ENCODE data around the gene DCST1. TPM values are rescaled to one million over a fixed set of nuclear protein-coding genes. Genes with fewer than 3 reads are reported as not detected.
A peak's percentile ranks its signal among the peaks of the same experiment; 100 is the strongest.

The DCST1 gene
- total RNA-seq, 1 donor from 2014 or later: not detected

DNA sequence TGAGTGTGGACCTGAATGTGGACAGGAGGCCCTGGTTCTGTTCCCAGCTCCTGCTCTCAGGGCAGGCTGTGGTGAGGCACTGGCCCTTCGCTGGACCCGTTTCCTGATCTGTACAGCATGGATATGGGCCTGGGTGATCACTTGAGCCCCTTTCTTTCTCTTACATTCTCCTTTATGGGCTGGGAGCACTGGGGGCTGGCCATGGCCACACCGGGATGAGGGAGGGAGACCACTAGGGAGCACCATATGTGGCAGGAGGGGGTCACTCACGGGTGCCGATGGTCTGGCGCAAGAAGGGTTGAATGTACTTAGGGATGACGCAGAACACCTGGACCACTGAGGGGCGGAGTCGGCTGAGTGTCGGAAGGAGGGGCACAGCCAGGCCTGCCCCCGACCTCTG, 2.7 kb upstream of the DCST1 start:
- Mint-ChIP-seq H3K4me3 (no peak overlapping the region), H3K4me1 (ENCODE audit: unreplicated experiment) (no peaks in the 10 kb centered on the region), H3K27ac (no peak overlapping the region), H3K36me3 (no peaks in the 10 kb centered on the region), H3K9me3 (no peaks in the 10 kb centered on the region), H3K27me3 (peaks cover 4% of the 10 kb centered on the region)
- DNase-seq (ENCODE audit: extremely low spot score, unreplicated experiment): no peak
- TF ChIP-seq, protein P1, sequence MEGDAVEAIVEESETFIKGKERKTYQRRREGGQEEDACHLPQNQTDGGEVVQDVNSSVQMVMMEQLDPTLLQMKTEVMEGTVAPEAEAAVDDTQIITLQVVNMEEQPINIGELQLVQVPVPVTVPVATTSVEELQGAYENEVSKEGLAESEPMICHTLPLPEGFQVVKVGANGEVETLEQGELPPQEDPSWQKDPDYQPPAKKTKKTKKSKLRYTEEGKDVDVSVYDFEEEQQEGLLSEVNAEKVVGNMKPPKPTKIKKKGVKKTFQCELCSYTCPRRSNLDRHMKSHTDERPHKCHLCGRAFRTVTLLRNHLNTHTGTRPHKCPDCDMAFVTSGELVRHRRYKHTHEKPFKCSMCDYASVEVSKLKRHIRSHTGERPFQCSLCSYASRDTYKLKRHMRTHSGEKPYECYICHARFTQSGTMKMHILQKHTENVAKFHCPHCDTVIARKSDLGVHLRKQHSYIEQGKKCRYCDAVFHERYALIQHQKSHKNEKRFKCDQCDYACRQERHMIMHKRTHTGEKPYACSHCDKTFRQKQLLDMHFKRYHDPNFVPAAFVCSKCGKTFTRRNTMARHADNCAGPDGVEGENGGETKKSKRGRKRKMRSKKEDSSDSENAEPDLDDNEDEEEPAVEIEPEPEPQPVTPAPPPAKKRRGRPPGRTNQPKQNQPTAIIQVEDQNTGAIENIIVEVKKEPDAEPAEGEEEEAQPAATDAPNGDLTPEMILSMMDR (conservative IDR thresholded peaks at IDR 0.05): no peak

DNA sequence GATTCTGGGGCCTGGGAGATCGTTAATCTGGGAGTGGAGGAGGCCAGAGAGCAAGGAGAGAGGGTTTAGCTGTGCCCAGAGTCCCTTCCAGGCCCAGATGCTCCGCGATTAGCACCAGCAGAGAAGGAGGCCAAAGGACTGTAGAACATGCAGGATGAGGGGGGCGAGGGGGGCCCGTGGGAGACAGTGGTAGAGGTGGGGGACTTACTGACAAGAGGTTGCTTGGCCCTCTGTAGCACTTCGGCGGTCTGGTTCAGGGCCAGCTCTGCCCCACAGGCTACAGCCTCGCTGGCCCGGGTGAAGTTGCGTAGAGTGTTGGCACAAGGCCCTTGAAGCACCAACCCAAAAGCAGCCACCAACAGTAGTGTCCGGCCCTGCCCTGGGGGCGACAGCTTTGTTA, 738 bp upstream of the DCST1 start:
- H3K4me3 Mint-ChIP-seq: no peak overlapping the region
- peaks cover 4% of the 10 kb centered on the region for H3K27me3 Mint-ChIP-seq
- H3K9me3 Mint-ChIP-seq: no peaks in the 10 kb centered on the region
- peak overlapping the region; percentile 36 for H3K27ac Mint-ChIP-seq
- DNase-seq (ENCODE audit: extremely low spot score, unreplicated experiment): no peak
- TF ChIP-seq, protein P1 (conservative IDR thresholded peaks at IDR 0.05): no peak
- H3K36me3 Mint-ChIP-seq: no peaks in the 10 kb centered on the region
- no peaks in the 10 kb centered on the region for H3K4me1 Mint-ChIP-seq (ENCODE audit: unreplicated experiment)

DNA sequence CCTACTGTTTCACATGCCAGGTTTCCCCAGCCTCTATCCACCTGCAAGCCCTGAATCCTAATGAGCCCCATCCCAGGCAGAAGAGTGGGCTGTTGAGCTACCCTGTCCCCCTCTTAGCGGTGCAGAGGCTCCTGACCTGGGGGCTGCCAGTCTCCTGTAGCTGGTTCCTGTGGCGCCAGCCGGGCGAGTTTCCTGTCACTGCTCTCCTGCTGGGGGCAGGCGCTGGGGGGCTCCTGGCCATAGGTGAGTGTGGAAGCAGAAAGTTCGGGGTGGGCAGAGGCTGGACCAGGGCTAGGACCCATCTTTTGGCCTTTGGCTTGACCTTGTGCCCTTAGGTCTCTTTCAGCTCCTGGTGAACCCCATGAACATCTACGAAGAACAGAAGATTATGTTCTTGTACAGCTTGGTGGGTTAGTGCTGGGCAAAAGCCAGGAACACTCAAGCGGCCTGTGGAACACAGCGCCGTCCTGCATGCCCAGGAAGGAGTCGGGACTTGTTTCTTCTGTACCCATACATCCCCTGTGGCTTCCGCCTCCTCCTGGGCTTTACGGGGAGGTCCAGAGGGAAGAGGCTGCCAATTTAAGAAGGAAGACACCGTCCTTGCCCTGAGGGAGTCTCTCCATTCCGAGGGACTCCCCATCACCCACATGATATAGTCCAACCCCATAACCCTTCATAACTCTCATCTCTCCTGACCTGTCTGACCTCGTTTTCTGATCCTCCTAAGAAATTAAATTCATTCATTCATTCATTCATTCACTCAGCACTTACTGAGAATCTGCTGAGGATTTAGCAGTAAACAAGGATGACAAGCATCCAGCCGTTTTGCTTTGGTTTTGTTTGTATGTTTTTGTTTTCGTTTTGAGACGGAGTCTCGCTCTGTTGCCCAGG, 939 bp downstream of the DCST1 start:
- TF ChIP-seq, protein P1 (conservative IDR thresholded peaks at IDR 0.05): no peak
- Mint-ChIP-seq H3K27ac (no peak overlapping the region), H3K36me3 (no peaks in the 10 kb centered on the region), H3K4me1 (ENCODE audit: unreplicated experiment) (no peaks in the 10 kb centered on the region), H3K4me3 (no peak overlapping the region), H3K9me3 (no peaks in the 10 kb centered on the region), H3K27me3 (no peaks in the 10 kb centered on the region)
- DNase-seq (ENCODE audit: extremely low spot score, unreplicated experiment): no peak

DNA sequence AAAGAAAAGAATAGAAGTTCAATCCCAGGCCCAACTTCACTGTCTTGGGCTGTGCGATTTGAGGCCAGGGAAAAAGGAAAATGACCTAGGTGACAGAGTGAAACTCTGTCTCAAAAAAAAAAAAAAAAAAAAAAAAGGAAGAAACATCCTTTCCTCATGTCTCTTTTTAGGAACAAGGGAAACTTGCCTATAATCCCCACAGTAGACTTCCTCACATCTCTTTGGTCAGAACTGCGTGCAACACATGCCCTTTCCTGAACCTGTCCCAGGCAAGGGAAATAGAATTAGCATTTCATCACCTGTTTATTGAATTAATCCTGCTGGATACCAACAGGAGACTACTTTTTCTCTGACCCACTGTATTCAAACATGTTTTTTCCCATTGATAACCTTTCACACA, 2.3 kb downstream of the DCST1 start:
- Mint-ChIP-seq H3K36me3 (no peaks in the 10 kb centered on the region), H3K4me1 (ENCODE audit: unreplicated experiment) (no peaks in the 10 kb centered on the region), H3K4me3 (no peak overlapping the region), H3K9me3 (no peaks in the 10 kb centered on the region), H3K27ac (no peak overlapping the region), H3K27me3 (peaks cover 2% of the 10 kb centered on the region)
- TF ChIP-seq, protein P1 (conservative IDR thresholded peaks at IDR 0.05): no peak
- DNase-seq (ENCODE audit: extremely low spot score, unreplicated experiment): no peak

DNA sequence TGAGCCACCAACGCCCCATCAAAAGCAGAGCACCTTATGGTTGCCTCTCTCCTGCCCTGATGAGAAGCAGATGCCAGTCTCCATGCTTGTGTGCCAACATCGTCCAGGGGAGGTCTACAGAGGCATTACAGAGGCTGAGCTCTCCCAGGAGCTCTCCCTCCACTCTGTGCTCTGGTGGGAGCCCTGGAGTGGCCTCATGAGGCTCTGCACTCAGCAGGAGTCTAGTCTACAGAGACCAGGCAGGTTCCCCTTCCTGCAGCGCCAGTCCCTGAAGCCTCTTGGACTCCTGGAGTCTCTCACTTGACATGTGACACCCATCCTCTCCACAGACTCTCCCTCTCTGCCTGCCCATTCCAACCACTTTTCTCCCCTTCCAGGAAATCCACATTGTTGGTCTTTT, 3.4 kb downstream of the DCST1 start:
- Mint-ChIP-seq H3K27me3 (peaks cover 3% of the 10 kb centered on the region), H3K4me1 (ENCODE audit: unreplicated experiment) (no peaks in the 10 kb centered on the region), H3K9me3 (no peaks in the 10 kb centered on the region), H3K36me3 (no peaks in the 10 kb centered on the region), H3K27ac (no peak overlapping the region), H3K4me3 (no peak overlapping the region)
- TF ChIP-seq, protein P1 (conservative IDR thresholded peaks at IDR 0.05): no peak
- DNase-seq (ENCODE audit: extremely low spot score, unreplicated experiment): no peak

All from type B pancreatic cell (in vitro differentiated cells).